SK-N-SH (cell line): ENCODE measurements around the gene ULBP2. TPM values are rescaled to one million over a fixed set of nuclear protein-coding genes. Genes with fewer than 3 reads are reported as not detected.
"Not testable (repeated sequence)": the region's sequence is repeated elsewhere in the genome, so short reads cannot be mapped to it uniquely, and the experiment has no call there.

Experiments used
- CTCF ChIA-PET: fragments of 300-600, 350-600 bp; formaldehyde crosslinking; extraction: SDS; loops from one replicate; lab custom pipeline; 2021; lab: Yijun Ruan, JAX
- POLR2A ChIA-PET: fragments of 350-600 bp; sonication (Branson Sonifier 250); formaldehyde crosslinking; extraction: SDS; loops from one replicate; lab custom pipeline; 2020; ENCODE audit warnings: antibody characterized with exemption, inconsistent platforms; lab: Yijun Ruan, JAX
- DNase-seq: peaks from one replicate; pipeline ENCODE4 v3.0.0; 2012
- H2AFZ ChIP-seq: fragments of 200-600 bp; sonication (generic); 2 replicates; pipeline ENCODE4 v1.8.1; 2016; ENCODE audit warnings: antibody characterized with exemption, mild to moderate bottlenecking, low read depth
- H3F3A ChIP-seq: fragments of 200-600 bp; sonication (generic); replicated peaks from 2 replicates; pipeline ENCODE3; 2016; ENCODE audit warnings: antibody characterized with exemption, mild to moderate bottlenecking; ENCODE audit not compliant: insufficient read depth
- H3K27ac ChIP-seq, 2 experiments: fragments of 200-500 bp in 1 of 2; fragments of 200-600 bp in 1 of 2; sonication (Bioruptor generic) in 1 of 2; sonication (generic), shearing (Covaris generic) in 1 of 2; 2 replicates each; pipeline versions ENCODE4 v1.5.1 to v1.6.1; 2014 to 2016; ENCODE audit warnings: low read depth in 2 of 2, inconsistent platforms in 1 of 2, low read length in 1 of 2, mild to moderate bottlenecking in 1 of 2, mixed read lengths in 1 of 2
- H3K27me3 ChIP-seq: fragments of 200-600 bp; sonication (generic), shearing (Covaris generic); 2 replicates; pipeline ENCODE4 v1.6.1; 2016; ENCODE audit warnings: mixed run types; ENCODE audit not compliant: insufficient read depth
- H3K36me3 ChIP-seq, 2 experiments: fragments of 200-500 bp in 1 of 2; fragments of 200-600 bp in 1 of 2; sonication (Bioruptor generic) in 1 of 2; sonication (generic) in 1 of 2; replicated peaks in 1 of 2; 2 replicates each; pipeline versions ENCODE3 to v1.5.1; 2014 to 2016; ENCODE audit warnings: low read length in 1 of 2, mild to moderate bottlenecking in 1 of 2; ENCODE audit not compliant: insufficient read depth in 2 of 2, control insufficient read depth in 1 of 2
- H3K4me1 ChIP-seq, 2 experiments: fragments of 200-500 bp in 1 of 2; fragments of 200-600 bp in 1 of 2; sonication (Bioruptor generic) in 1 of 2; sonication (generic), shearing (Covaris generic) in 1 of 2; 2 replicates each; pipeline versions ENCODE4 v1.5.1 to v1.6.1; 2014 to 2016; ENCODE audit warnings: low read depth in 1 of 2, low read length in 1 of 2, mixed run types in 1 of 2; ENCODE audit not compliant: insufficient read depth in 2 of 2, control insufficient read depth in 1 of 2
- H3K4me2 ChIP-seq: fragments of 200-600 bp; sonication (generic), shearing (Covaris generic); 2 replicates; pipeline ENCODE4 v1.6.1; 2017; ENCODE audit warnings: mixed run types
- H3K4me3 ChIP-seq, 2 experiments: fragments of 200-500 bp in 1 of 2; fragments of 200-600 bp in 1 of 2; sonication (Bioruptor generic) in 1 of 2; sonication (generic), shearing (Covaris generic) in 1 of 2; 2 replicates each; pipeline versions ENCODE4 v1.5.1 to v1.8.1; 2014 to 2016; ENCODE audit warnings: low read depth in 2 of 2, inconsistent platforms in 1 of 2, low read length in 1 of 2, mild to moderate bottlenecking in 1 of 2, mixed read lengths in 1 of 2, moderate library complexity in 1 of 2
- H3K79me2 ChIP-seq: fragments of 200-600 bp; sonication (generic); 2 replicates; pipeline ENCODE4 v1.8.1; 2017; ENCODE audit warnings: mild to moderate bottlenecking; ENCODE audit not compliant: insufficient read depth
- H3K9ac ChIP-seq: fragments of 200-600 bp; sonication (generic); 2 replicates; pipeline ENCODE4 v1.6.1; 2017; ENCODE audit warnings: mixed run types
- H3K9me2 ChIP-seq: fragments of 200-600 bp; sonication (generic); 2 replicates; pipeline ENCODE4 v1.6.1; 2017; ENCODE audit warnings: mixed run types
- H3K9me3 ChIP-seq: fragments of 200-600 bp; sonication (generic); 2 replicates; pipeline ENCODE4 v1.6.1; 2017; ENCODE audit warnings: mixed run types, mild to moderate bottlenecking, moderate library complexity
- H4K20me1 ChIP-seq: fragments of 200-600 bp; sonication (generic); 2 replicates; pipeline ENCODE4 v1.6.1; 2017; ENCODE audit warnings: mild to moderate bottlenecking, mixed run types; ENCODE audit not compliant: insufficient read depth
- CHD2 ChIP-seq: fragments of 150-350 bp; IDR thresholded peaks from 2 replicates; pipeline ENCODE4 v1.6.1; 2018; ENCODE audit warnings: low read length; ENCODE audit not compliant: partially characterized antibody
- FOXJ3 ChIP-seq: sonication (generic); formaldehyde crosslinking; IDR thresholded peaks from 2 replicates; pipeline ENCODE4 v1.5.1; 2020; ENCODE audit warnings: mild to moderate bottlenecking, missing genetic modification reagents
- GABPA ChIP-seq: IDR thresholded peaks from 2 replicates; pipeline ENCODE4 v1.4.0; 2012; ENCODE audit warnings: low read depth, mild to moderate bottlenecking
- JUND ChIP-seq: IDR thresholded peaks from 2 replicates; pipeline ENCODE4 v1.4.0; 2012
- NFIC ChIP-seq: IDR thresholded peaks from 2 replicates; pipeline ENCODE4 v1.4.0; 2012; ENCODE audit warnings: borderline replicate concordance
- POLR2AphosphoS5 ChIP-seq: IDR thresholded peaks from 2 replicates; pipeline ENCODE4 v1.6.1; 2012; ENCODE audit warnings: low read depth, low read length
- RFX5 ChIP-seq: IDR thresholded peaks from 2 replicates; pipeline ENCODE4 v1.6.1; 2012; ENCODE audit warnings: mild to moderate bottlenecking, improper control_type of control experiment, low read length
- TAF1 ChIP-seq: IDR thresholded peaks from 2 replicates; pipeline ENCODE4 v1.6.1; 2012; ENCODE audit warnings: low read depth, mild to moderate bottlenecking, low read length, moderate library complexity, borderline replicate concordance
- TEAD4 ChIP-seq: IDR thresholded peaks from 2 replicates; pipeline ENCODE4 v1.4.0; 2012; ENCODE audit warnings: mild to moderate bottlenecking, borderline replicate concordance; ENCODE audit not compliant: insufficient read depth
- YY1 ChIP-seq: IDR thresholded peaks from 2 replicates; pipeline ENCODE4 v1.4.0; 2012; ENCODE audit warnings: low read depth, mild to moderate bottlenecking
- whole genome bisulfite sequencing: methylation state at CpG from one replicate; pipeline ENCODE4 v1.1.6; 2017; ENCODE audit warnings: low lambda C conversion rate; 5-methylcytosine and 5-hydroxymethylcytosine counted together
- polyA plus RNA-seq, 3 experiments: library from polyadenylated mRNA; depleted of rRNA; stranded (reverse); fragments of >200 nt; gene quantifications; 2 replicates each; pipeline ENCODE4 v1.2.3, GENCODE V29; 2012
- TF ChIP-seq, protein P1 (sequence below): IDR thresholded peaks from 2 replicates; pipeline ENCODE4 v1.4.0; 2012; ENCODE audit warnings: low read depth, borderline replicate concordance
- TF ChIP-seq, protein P2 (sequence below): fragments of 150-350 bp; IDR thresholded peaks from 2 replicates; pipeline ENCODE4 v1.6.1; 2017; ENCODE audit warnings: antibody characterized with exemption, low read length, low read depth, borderline replicate concordance
- TF ChIP-seq, protein P3 (sequence below): IDR thresholded peaks from 2 replicates; pipeline ENCODE4 v1.6.1; 2012; ENCODE audit warnings: mild to moderate bottlenecking, low read depth, low read length, moderate library complexity

ULBP2 gene
- polyA plus RNA-seq, 1 of the 3 experiments (the other 2 are of a cell fraction), result 5.0 TPM

DNA sequence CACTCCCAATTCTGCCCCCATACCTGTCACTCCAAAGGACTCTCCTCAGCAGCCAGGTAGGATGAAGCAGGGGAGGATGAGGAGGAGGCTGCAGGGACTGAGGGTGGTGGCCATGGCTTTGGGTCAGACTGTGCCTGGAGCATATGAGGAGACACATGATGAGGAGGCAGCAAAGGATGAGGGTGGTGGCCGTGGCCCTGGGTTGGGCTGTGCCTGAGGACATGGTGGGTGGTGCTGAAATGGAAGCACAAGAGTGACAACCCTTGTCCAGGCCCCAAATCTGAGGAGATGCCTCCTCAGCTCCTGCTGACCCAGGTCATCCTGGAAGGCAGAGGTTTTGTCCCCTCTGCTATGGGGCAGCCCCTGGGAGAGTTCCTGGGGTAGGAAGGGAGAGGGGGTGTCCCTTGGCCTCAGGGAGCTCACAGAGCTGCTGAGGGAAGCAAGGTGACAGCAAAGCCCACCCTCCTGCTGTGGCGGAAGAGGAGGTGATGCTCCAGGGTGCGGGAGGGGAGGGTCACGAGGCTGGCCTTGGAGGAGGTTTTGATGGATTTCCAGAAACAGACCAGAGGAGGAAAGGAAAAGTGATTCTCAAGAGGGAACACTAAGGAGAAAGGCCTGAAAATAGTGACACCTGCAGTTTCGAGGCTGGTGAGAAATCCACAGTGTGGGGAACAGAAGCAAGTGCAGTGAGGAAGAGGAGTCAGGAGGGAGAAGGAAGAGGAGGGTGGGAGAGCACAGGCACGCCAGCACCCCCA, 23.5 kb upstream of the ULBP2 start:
- DNase-seq, result no peak
- CTCF ChIA-PET, result interaction anchor here (1.4 kb wide), 2 partner anchors 78 to 84 kb away, joined by 3 read pairs; no protein-coding TSS in a partner anchor
- Histone ChIP-seq H3K79me2 (no peaks in the 10 kb centered on the region), H3K4me2 (no peak overlapping the region), H3K9ac (no peak overlapping the region), H3F3A (no peaks in the 10 kb centered on the region), H3K27me3 (no peaks in the 10 kb centered on the region), H3K4me1 (peaks cover 0 to 5% of the 10 kb centered on the region in 2 experiments; a peak in 1 of 4 replicates), H3K27ac (no peak overlapping the region), H4K20me1 (no peaks in the 10 kb centered on the region), H3K36me3 (no peaks in the 10 kb centered on the region), H3K9me3 (no peaks in the 10 kb centered on the region), H2AFZ (no peak overlapping the region)
- POLR2A ChIA-PET, result no interaction called here
- WGBS, result 46% methylated on average over 6 of the region's 6 CpGs
- TF ChIP-seq NFIC, result no peak
- TF ChIP-seq POLR2AphosphoS5, result no peak
- no peak for TF ChIP-seq JUND
- TF ChIP-seq, protein P1, sequence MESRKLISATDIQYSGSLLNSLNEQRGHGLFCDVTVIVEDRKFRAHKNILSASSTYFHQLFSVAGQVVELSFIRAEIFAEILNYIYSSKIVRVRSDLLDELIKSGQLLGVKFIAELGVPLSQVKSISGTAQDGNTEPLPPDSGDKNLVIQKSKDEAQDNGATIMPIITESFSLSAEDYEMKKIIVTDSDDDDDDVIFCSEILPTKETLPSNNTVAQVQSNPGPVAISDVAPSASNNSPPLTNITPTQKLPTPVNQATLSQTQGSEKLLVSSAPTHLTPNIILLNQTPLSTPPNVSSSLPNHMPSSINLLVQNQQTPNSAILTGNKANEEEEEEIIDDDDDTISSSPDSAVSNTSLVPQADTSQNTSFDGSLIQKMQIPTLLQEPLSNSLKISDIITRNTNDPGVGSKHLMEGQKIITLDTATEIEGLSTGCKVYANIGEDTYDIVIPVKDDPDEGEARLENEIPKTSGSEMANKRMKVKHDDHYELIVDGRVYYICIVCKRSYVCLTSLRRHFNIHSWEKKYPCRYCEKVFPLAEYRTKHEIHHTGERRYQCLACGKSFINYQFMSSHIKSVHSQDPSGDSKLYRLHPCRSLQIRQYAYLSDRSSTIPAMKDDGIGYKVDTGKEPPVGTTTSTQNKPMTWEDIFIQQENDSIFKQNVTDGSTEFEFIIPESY, result no peak
- no peak for TF ChIP-seq RFX5
- TF ChIP-seq CHD2, result no peak
- TF ChIP-seq YY1, result no peak
- TF ChIP-seq, protein P2, sequence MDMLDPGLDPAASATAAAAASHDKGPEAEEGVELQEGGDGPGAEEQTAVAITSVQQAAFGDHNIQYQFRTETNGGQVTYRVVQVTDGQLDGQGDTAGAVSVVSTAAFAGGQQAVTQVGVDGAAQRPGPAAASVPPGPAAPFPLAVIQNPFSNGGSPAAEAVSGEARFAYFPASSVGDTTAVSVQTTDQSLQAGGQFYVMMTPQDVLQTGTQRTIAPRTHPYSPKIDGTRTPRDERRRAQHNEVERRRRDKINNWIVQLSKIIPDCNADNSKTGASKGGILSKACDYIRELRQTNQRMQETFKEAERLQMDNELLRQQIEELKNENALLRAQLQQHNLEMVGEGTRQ, result no peak
- no peak for TF ChIP-seq FOXJ3
- TF ChIP-seq GABPA, result no peak
- TF ChIP-seq TAF1, result no peak
- TF ChIP-seq, protein P3, sequence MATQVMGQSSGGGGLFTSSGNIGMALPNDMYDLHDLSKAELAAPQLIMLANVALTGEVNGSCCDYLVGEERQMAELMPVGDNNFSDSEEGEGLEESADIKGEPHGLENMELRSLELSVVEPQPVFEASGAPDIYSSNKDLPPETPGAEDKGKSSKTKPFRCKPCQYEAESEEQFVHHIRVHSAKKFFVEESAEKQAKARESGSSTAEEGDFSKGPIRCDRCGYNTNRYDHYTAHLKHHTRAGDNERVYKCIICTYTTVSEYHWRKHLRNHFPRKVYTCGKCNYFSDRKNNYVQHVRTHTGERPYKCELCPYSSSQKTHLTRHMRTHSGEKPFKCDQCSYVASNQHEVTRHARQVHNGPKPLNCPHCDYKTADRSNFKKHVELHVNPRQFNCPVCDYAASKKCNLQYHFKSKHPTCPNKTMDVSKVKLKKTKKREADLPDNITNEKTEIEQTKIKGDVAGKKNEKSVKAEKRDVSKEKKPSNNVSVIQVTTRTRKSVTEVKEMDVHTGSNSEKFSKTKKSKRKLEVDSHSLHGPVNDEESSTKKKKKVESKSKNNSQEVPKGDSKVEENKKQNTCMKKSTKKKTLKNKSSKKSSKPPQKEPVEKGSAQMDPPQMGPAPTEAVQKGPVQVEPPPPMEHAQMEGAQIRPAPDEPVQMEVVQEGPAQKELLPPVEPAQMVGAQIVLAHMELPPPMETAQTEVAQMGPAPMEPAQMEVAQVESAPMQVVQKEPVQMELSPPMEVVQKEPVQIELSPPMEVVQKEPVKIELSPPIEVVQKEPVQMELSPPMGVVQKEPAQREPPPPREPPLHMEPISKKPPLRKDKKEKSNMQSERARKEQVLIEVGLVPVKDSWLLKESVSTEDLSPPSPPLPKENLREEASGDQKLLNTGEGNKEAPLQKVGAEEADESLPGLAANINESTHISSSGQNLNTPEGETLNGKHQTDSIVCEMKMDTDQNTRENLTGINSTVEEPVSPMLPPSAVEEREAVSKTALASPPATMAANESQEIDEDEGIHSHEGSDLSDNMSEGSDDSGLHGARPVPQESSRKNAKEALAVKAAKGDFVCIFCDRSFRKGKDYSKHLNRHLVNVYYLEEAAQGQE, result no peak
- TF ChIP-seq TEAD4, result no peak
- TF ChIP-seq, all 33 proteins: peak for 0
- Histone ChIP-seq H3K9me2 (no peaks in the 10 kb centered on the region), H3K4me3 (no peak overlapping the region)

DNA sequence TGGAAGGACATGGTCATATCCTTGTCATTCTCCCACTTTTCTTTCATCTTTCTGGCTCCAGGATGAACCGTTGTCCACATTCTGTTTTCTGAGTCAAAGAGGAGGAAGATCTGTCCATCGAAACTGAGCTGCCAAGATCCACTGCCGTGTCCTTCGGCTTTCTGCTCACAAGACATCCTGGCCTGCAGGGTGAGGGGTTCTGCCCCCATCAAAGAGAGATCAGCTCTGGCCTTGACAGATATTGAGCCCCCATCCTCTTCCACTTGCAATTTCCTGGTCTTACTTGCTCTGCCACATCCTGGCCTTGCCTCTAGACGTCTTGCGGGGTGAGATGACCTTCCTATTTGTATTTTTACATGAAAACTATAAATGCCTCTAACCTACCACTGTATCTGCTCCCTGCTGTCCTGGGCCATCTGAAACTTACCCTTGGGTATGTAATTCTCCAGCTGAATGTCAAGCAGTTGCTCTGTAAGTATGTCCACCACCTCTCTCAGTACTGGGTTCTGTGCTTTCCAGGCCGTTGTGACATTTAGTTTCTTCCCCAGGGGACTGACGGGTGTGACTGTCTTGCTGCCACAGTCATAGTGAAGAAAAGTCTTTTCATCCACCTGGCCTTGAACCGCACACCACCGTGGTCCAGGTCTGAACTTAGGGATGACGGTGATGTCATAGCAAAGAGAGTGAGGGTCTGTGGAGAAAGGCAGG, 22.5 kb upstream of the ULBP2 start:
- H3K9ac ChIP-seq, result not testable (repeated sequence)
- CTCF ChIA-PET, result interaction anchor here (0.5 to 1.4 kb wide), 2 partner anchors 55 to 85 kb away, joined by 3 read pairs; no protein-coding TSS in a partner anchor
- 57% methylated on average over 10 of the region's 11 CpGs for WGBS

More for the DNA sequence above, 22.5 kb upstream of the ULBP2 start:
- H2AFZ ChIP-seq, H3K4me1 ChIP-seq, POLR2A ChIA-PET, H3K79me2 ChIP-seq, H3K27ac ChIP-seq, DNase-seq, H3K4me3 ChIP-seq, H3K27me3 ChIP-seq, H3K9me3 ChIP-seq, H3K36me3 ChIP-seq, H3F3A ChIP-seq, H3K9me2 ChIP-seq, H4K20me1 ChIP-seq, H3K4me2 ChIP-seq: not testable (repeated sequence)
